Measurements from ENCODE around the gene PRKCZ.

- TF ChIP-seq CTCF (IDR thresholded peaks at IDR 0.05) (no peak), POLR2A (IDR thresholded peaks at IDR 0.05) (no peak)
These were observed 24.2 kb downstream of the PRKCZ start for GRCh38 chr1:2074396-2074795.
